ENCODE measurements around the gene KIAA1217.

Gene KIAA1217

GRCh38 chr10:24448351-24448999, 239.5 kb downstream of the KIAA1217 start:
- FAIRE-seq (no peak), DNase-seq (ENCODE audit: insufficient read length, low spot score) (no peak)

GRCh38 chr10:24449321-24449740, 240.4 kb downstream of the KIAA1217 start:
- DNase-seq (ENCODE audit: insufficient read length, low spot score) (no peak), FAIRE-seq (no peak)
- no peak for TF ChIP-seq CTCF (IDR thresholded peaks at IDR 0.05; ENCODE audit: insufficient read depth, missing control alignments)

More at GRCh38 chr10:24448351-24448999, 239.5 kb downstream of the KIAA1217 start:
- TF ChIP-seq CTCF (IDR thresholded peaks at IDR 0.05; ENCODE audit: insufficient read depth, missing control alignments) = no peak

- TF ChIP-seq CTCF (IDR thresholded peaks at IDR 0.05; ENCODE audit: insufficient read depth, missing control alignments) = no peak
- FAIRE-seq (no peak), DNase-seq (ENCODE audit: insufficient read length, low spot score) (no peak)
Observed at GRCh38 chr10:24449769-24450310, 240.9 kb downstream of the KIAA1217 start.

GRCh38 chr10:24451325-24451820, 242.4 kb downstream of the KIAA1217 start:
- DNase-seq (ENCODE audit: insufficient read length, low spot score) = no peak

GRCh38 chr10:24452030-24452429, 243.1 kb downstream of the KIAA1217 start:
- no peak for TF ChIP-seq CTCF (IDR thresholded peaks at IDR 0.05; ENCODE audit: insufficient read depth, missing control alignments)
- DNase-seq (ENCODE audit: insufficient read length, low spot score) (no peak), FAIRE-seq (no peak)

More at GRCh38 chr10:24451325-24451820, 242.4 kb downstream of the KIAA1217 start:
- no peak for FAIRE-seq
- TF ChIP-seq CTCF (IDR thresholded peaks at IDR 0.05; ENCODE audit: insufficient read depth, missing control alignments) = no peak

- no peak for DNase-seq (ENCODE audit: insufficient read length, low spot score)
- TF ChIP-seq CTCF (IDR thresholded peaks at IDR 0.05; ENCODE audit: insufficient read depth, missing control alignments) = no peak
- peak; percentile 35 for FAIRE-seq
Observed at GRCh38 chr10:24453404-24453830, 244.5 kb downstream of the KIAA1217 start.

- FAIRE-seq (no peak), DNase-seq (ENCODE audit: insufficient read length, low spot score) (no peak)
- TF ChIP-seq CTCF (IDR thresholded peaks at IDR 0.05; ENCODE audit: insufficient read depth, missing control alignments) = no peak
Observed at GRCh38 chr10:24453973-24454372, 245.0 kb downstream of the KIAA1217 start.
